HepG2 (cell line): Measurements from ENCODE around the gene SIGLEC14. TPM values are rescaled to one million over a fixed set of nuclear protein-coding genes. Genes with fewer than 3 reads are reported as not detected.

Source experiments
- CBX2 ChIP-seq, 2 experiments: fragments of 200-600 bp in 1 of 2; sonication (generic); formaldehyde crosslinking in 1 of 2; IDR thresholded peaks; 2 replicates each; pipeline versions ENCODE4 v1.7.0 to v1.8.1; 2018 to 2022; ENCODE audit warnings: low read depth in 2 of 2, low read length in 1 of 2, mild to moderate bottlenecking in 1 of 2, missing genetic modification reagents in 1 of 2
- NFYB ChIP-seq: sonication (generic); formaldehyde crosslinking; IDR thresholded peaks from 2 replicates; pipeline ENCODE4 v1.4.0; 2020; ENCODE audit warnings: missing genetic modification reagents
- POGZ ChIP-seq: sonication (generic); formaldehyde crosslinking; IDR thresholded peaks from 2 replicates; pipeline ENCODE4 v1.4.0; 2020; ENCODE audit warnings: mild to moderate bottlenecking, missing genetic modification reagents
- RORA ChIP-seq: sonication (generic); formaldehyde crosslinking; IDR thresholded peaks from 2 replicates; pipeline ENCODE4 v1.5.0; 2020; ENCODE audit warnings: mild to moderate bottlenecking, missing genetic modification reagents, moderate library complexity
- STAG1 ChIP-seq: sonication (generic); formaldehyde crosslinking; IDR thresholded peaks from 2 replicates; pipeline ENCODE4 v1.4.0; 2020; ENCODE audit warnings: missing genetic modification reagents
- polyA plus RNA-seq, 8 experiments: library from polyadenylated mRNA; depleted of rRNA in 3 of 8; stranded (reverse) in 7 of 8; unstranded in 1 of 8; fragments of >200 nt; fragmentation: Illumina TruSeq in 4 of 8; extraction: Trizol in 4 of 8; gene quantifications; 2 replicates each; pipeline versions ENCODE4 v1.2.1 to v1.2.3, GENCODE V29; 2011 to 2016; ENCODE audit warnings: low read depth in 4 of 8, missing spikeins in 1 of 8, mixed read lengths in 1 of 8; ENCODE audit not compliant: insufficient read depth in 1 of 8
- total RNA-seq, 5 experiments: library from RNA; depleted of rRNA; stranded (reverse); fragments of >200 nt; fragmentation: Illumina TruSeq; extraction: Trizol; gene quantifications; 2 replicates each; pipeline ENCODE4 v1.2.3, GENCODE V29; 2016; ENCODE audit warnings: low read depth in 1 of 5
- TF ChIP-seq, protein P1 (sequence below): sonication (generic); formaldehyde crosslinking; IDR thresholded peaks from 2 replicates; pipeline ENCODE4 v1.8.1; 2022; ENCODE audit warnings: low read depth, mild to moderate bottlenecking, missing genetic modification reagents
- TF ChIP-seq, protein P2 (sequence below): sonication (generic); formaldehyde crosslinking; IDR thresholded peaks from 2 replicates; pipeline ENCODE4 v1.4.0; 2020; ENCODE audit warnings: missing genetic modification reagents, borderline replicate concordance
- TF ChIP-seq, protein P3 (sequence below): sonication (generic); formaldehyde crosslinking; IDR thresholded peaks from 2 replicates; pipeline ENCODE4 v1.4.0; 2020; ENCODE audit warnings: mild to moderate bottlenecking, missing genetic modification reagents
- TF ChIP-seq, protein P4 (sequence below), 2 experiments: sonication (generic) in 1 of 2; formaldehyde crosslinking in 1 of 2; IDR thresholded peaks; 2 replicates each; pipeline versions ENCODE4 v1.4.0 to v1.6.1; 2016 to 2020; ENCODE audit warnings: borderline replicate concordance in 1 of 2, low read depth in 1 of 2, mild to moderate bottlenecking in 1 of 2, missing genetic modification reagents in 1 of 2
- TF ChIP-seq, protein P5 (sequence below): sonication (generic); formaldehyde crosslinking; IDR thresholded peaks from 2 replicates; pipeline ENCODE4 v1.5.1; 2020; ENCODE audit warnings: missing genetic modification reagents, mild to moderate bottlenecking, borderline replicate concordance
- TF ChIP-seq, protein P6 (sequence below), 2 experiments: fragments of 450-650 bp in 1 of 2; sonication (generic) in 1 of 2; formaldehyde crosslinking; IDR thresholded peaks; 2 replicates each; pipeline versions ENCODE4 v1.5.0 to v1.8.0; 2020 to 2022; ENCODE audit warnings: mild to moderate bottlenecking in 1 of 2, missing genetic modification reagents in 1 of 2
- TF ChIP-seq, protein P7 (sequence below): sonication (generic); formaldehyde crosslinking; IDR thresholded peaks from 2 replicates; pipeline ENCODE4 v1.4.0; 2020; ENCODE audit warnings: mild to moderate bottlenecking, missing genetic modification reagents

SIGLEC14 gene
- total and polyA plus RNA-seq, 2 of the 13 experiments (the other 11 are each of a cell fraction or from before 2014, with no cell fraction given), result 0.05 to 0.09 TPM

DNA sequence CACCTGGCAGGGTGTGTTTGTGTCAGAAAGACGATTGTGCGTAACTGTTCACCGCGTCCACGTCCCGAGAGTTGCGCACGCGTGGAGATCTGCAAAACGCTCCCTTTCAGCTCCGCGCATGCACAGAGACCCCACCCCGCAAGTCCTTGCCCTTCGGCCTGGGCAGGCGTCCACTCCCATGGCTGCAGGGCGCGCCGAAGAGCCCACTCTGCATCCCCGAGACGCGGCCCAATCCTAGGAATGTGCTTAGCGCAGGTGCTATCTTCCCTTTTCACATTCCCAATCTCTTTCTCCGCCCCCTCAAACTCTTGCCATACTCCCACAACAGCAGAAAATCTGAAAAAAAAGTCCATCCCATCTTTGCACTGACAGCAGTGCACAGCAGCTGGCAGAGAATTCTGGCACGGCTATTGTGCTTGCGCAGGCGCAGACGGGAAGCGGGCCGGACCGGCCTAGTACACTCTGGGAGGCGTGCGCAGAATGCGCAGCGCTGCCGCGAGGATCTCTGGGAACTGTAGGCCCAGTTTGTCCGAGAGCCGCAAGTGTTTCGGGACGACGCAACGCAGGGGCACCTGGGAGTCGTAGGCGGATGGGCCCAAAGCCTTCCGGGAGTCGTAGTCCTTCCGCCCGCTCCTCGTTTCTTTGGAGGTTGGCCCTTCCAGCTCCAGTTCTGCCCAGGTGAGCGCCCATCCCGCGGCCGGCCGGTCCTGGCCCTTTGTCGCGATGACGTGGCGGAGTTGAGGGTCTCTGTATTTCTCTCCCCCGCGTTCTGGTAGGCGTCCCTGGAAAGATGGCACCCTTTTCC, 52.5 kb downstream of the SIGLEC14 start (continued):
- TF ChIP-seq, protein P1, sequence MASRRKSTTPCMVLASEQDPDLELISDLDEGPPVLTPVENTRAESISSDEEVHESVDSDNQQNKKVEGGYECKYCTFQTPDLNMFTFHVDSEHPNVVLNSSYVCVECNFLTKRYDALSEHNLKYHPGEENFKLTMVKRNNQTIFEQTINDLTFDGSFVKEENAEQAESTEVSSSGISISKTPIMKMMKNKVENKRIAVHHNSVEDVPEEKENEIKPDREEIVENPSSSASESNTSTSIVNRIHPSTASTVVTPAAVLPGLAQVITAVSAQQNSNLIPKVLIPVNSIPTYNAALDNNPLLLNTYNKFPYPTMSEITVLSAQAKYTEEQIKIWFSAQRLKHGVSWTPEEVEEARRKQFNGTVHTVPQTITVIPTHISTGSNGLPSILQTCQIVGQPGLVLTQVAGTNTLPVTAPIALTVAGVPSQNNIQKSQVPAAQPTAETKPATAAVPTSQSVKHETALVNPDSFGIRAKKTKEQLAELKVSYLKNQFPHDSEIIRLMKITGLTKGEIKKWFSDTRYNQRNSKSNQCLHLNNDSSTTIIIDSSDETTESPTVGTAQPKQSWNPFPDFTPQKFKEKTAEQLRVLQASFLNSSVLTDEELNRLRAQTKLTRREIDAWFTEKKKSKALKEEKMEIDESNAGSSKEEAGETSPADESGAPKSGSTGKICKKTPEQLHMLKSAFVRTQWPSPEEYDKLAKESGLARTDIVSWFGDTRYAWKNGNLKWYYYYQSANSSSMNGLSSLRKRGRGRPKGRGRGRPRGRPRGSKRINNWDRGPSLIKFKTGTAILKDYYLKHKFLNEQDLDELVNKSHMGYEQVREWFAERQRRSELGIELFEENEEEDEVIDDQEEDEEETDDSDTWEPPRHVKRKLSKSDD (CRISPR knock-in tag), result no peak
- TF ChIP-seq, protein P2, sequence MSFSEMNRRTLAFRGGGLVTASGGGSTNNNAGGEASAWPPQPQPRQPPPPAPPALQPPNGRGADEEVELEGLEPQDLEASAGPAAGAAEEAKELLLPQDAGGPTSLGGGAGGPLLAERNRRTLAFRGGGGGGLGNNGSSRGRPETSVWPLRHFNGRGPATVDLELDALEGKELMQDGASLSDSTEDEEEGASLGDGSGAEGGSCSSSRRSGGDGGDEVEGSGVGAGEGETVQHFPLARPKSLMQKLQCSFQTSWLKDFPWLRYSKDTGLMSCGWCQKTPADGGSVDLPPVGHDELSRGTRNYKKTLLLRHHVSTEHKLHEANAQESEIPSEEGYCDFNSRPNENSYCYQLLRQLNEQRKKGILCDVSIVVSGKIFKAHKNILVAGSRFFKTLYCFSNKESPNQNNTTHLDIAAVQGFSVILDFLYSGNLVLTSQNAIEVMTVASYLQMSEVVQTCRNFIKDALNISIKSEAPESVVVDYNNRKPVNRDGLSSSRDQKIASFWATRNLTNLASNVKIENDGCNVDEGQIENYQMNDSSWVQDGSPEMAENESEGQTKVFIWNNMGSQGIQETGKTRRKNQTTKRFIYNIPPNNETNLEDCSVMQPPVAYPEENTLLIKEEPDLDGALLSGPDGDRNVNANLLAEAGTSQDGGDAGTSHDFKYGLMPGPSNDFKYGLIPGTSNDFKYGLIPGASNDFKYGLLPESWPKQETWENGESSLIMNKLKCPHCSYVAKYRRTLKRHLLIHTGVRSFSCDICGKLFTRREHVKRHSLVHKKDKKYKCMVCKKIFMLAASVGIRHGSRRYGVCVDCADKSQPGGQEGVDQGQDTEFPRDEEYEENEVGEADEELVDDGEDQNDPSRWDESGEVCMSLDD (CRISPR knock-in tag), result no peak
- TF ChIP-seq, protein P3, sequence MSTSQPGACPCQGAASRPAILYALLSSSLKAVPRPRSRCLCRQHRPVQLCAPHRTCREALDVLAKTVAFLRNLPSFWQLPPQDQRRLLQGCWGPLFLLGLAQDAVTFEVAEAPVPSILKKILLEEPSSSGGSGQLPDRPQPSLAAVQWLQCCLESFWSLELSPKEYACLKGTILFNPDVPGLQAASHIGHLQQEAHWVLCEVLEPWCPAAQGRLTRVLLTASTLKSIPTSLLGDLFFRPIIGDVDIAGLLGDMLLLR (CRISPR knock-in tag), result no peak
- TF ChIP-seq, protein P4, sequence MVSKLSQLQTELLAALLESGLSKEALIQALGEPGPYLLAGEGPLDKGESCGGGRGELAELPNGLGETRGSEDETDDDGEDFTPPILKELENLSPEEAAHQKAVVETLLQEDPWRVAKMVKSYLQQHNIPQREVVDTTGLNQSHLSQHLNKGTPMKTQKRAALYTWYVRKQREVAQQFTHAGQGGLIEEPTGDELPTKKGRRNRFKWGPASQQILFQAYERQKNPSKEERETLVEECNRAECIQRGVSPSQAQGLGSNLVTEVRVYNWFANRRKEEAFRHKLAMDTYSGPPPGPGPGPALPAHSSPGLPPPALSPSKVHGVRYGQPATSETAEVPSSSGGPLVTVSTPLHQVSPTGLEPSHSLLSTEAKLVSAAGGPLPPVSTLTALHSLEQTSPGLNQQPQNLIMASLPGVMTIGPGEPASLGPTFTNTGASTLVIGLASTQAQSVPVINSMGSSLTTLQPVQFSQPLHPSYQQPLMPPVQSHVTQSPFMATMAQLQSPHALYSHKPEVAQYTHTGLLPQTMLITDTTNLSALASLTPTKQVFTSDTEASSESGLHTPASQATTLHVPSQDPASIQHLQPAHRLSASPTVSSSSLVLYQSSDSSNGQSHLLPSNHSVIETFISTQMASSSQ (IDR thresholded peaks at IDR 0.05; ENCODE audit: low read depth), result no peak
- TF ChIP-seq, protein P4 (CRISPR knock-in tag; IDR thresholded peaks at IDR 0.05; ENCODE audit: borderline replicate concordance), result no peak
- TF ChIP-seq, protein P5, sequence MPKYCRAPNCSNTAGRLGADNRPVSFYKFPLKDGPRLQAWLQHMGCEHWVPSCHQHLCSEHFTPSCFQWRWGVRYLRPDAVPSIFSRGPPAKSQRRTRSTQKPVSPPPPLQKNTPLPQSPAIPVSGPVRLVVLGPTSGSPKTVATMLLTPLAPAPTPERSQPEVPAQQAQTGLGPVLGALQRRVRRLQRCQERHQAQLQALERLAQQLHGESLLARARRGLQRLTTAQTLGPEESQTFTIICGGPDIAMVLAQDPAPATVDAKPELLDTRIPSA (CRISPR knock-in tag), result no peak
- TF ChIP-seq CBX2 (IDR thresholded peaks at IDR 0.05; ENCODE audit: low read depth, low read length), result no peak
- no peak for TF ChIP-seq CBX2 (CRISPR knock-in tag; IDR thresholded peaks at IDR 0.05; ENCODE audit: low read depth)
- TF ChIP-seq RORA (CRISPR knock-in tag), result no peak
- TF ChIP-seq, protein P6, sequence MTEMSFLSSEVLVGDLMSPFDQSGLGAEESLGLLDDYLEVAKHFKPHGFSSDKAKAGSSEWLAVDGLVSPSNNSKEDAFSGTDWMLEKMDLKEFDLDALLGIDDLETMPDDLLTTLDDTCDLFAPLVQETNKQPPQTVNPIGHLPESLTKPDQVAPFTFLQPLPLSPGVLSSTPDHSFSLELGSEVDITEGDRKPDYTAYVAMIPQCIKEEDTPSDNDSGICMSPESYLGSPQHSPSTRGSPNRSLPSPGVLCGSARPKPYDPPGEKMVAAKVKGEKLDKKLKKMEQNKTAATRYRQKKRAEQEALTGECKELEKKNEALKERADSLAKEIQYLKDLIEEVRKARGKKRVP (CRISPR knock-in tag; IDR thresholded peaks at IDR 0.05), result peak in 1 of 2 experiments; percentile 22; a peak in 1 of 4 replicates
- no peak for TF ChIP-seq STAG1 (CRISPR knock-in tag)
- peak; percentile 13; the same call in 1 of the 2 replicates for TF ChIP-seq NFYB (CRISPR knock-in tag)
- TF ChIP-seq, protein P7, sequence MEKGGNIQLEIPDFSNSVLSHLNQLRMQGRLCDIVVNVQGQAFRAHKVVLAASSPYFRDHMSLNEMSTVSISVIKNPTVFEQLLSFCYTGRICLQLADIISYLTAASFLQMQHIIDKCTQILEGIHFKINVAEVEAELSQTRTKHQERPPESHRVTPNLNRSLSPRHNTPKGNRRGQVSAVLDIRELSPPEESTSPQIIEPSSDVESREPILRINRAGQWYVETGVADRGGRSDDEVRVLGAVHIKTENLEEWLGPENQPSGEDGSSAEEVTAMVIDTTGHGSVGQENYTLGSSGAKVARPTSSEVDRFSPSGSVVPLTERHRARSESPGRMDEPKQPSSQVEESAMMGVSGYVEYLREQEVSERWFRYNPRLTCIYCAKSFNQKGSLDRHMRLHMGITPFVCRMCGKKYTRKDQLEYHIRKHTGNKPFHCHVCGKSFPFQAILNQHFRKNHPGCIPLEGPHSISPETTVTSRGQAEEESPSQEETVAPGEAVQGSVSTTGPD, result no peak
- TF ChIP-seq POGZ (CRISPR knock-in tag), result no peak
